IMR-90 (cell line): ENCODE measurements around the gene SLC6A13. TPM values are rescaled to one million over a fixed set of nuclear protein-coding genes. Genes with fewer than 3 reads are reported as not detected.

Experiments used
- ATAC-seq: fragments of 200-7000 bp; cut with Tn5 transposase; 2 replicates; pipeline ENCODE4 v1.9.1; 2020; ENCODE audit warnings: low read depth, mild to moderate bottlenecking, moderate library complexity
- BruUV-seq: library from RNA; stranded (reverse); fragments of 400-500 nt; replicated peaks from 2 replicates; lab custom pipeline; 2021; lab: Mats Ljungman, UMichigan
- CTCF ChIA-PET: fragments of 300-600 bp; formaldehyde crosslinking; extraction: SDS; loops from one replicate; lab custom pipeline; 2021; ENCODE audit warnings: antibody characterized with exemption; lab: Yijun Ruan, JAX
- POLR2A ChIA-PET: fragments of 300-600 bp; sonication (Branson Sonifier 250); formaldehyde crosslinking; loops from one replicate; lab custom pipeline; 2022; ENCODE audit warnings: antibody characterized with exemption; ENCODE audit not compliant: unreplicated experiment; lab: Charles Lee
- DNase-seq: peaks from one replicate; pipeline ENCODE4 v3.0.0; 2013
- H2AFZ ChIP-seq: replicated peaks from 2 replicates; pipeline ENCODE3; 2013; ENCODE audit warnings: low read length, mild to moderate bottlenecking; ENCODE audit not compliant: poor library complexity
- H2AK5ac ChIP-seq: 2 replicates; pipeline ENCODE4 v1.6.1; 2013; ENCODE audit warnings: low read depth, low read length, inconsistent platforms
- H2AK9ac ChIP-seq: replicated peaks from 2 replicates; pipeline ENCODE3; 2013; ENCODE audit warnings: mild to moderate bottlenecking, low read depth, low read length, moderate library complexity; ENCODE audit not compliant: poor library complexity
- H2BK120ac ChIP-seq: 2 replicates; pipeline ENCODE4 v1.6.1; 2013; ENCODE audit warnings: low read depth, low read length, inconsistent platforms
- H2BK15ac ChIP-seq: 3 replicates; pipeline ENCODE4 v1.6.1; 2013; ENCODE audit warnings: low read depth, low read length, inconsistent platforms
- H2BK20ac ChIP-seq: 2 replicates; pipeline ENCODE4 v1.6.1; 2013; ENCODE audit warnings: low read depth, mild to moderate bottlenecking, inconsistent platforms, low read length, moderate library complexity
- H2BK5ac ChIP-seq: 2 replicates; pipeline ENCODE4 v1.6.1; 2013; ENCODE audit warnings: mild to moderate bottlenecking, low read depth, low read length, inconsistent platforms; ENCODE audit not compliant: poor library complexity, severe bottlenecking
- H3K14ac ChIP-seq: replicated peaks from 2 replicates; pipeline ENCODE4 v1.6.1; 2013; ENCODE audit warnings: low read depth, low read length, inconsistent platforms
- H3K18ac ChIP-seq: 2 replicates; pipeline ENCODE4 v1.6.1; 2013; ENCODE audit warnings: low read depth, low read length, control low read depth
- H3K23ac ChIP-seq: 2 replicates; pipeline ENCODE4 v1.6.1; 2013; ENCODE audit warnings: low read depth, low read length, inconsistent platforms
- H3K27ac ChIP-seq: 2 replicates; pipeline ENCODE4 v1.5.1; 2013; ENCODE audit warnings: mild to moderate bottlenecking, control low read depth, low read length; ENCODE audit not compliant: insufficient read depth
- H3K27me3 ChIP-seq: 2 replicates; pipeline ENCODE4 v1.6.1; 2013; ENCODE audit warnings: low read length; ENCODE audit not compliant: control insufficient read depth, insufficient read depth
- H3K36me3 ChIP-seq: 2 replicates; pipeline ENCODE4 v1.6.1; 2013; ENCODE audit warnings: low read length, mixed read lengths; ENCODE audit not compliant: control insufficient read depth, insufficient read depth
- H3K4ac ChIP-seq: 2 replicates; pipeline ENCODE4 v1.6.1; 2013; ENCODE audit warnings: low read depth, low read length, inconsistent platforms
- H3K4me1 ChIP-seq: 2 replicates; pipeline ENCODE4 v1.6.1; 2013; ENCODE audit warnings: low read length, mixed read lengths; ENCODE audit not compliant: control insufficient read depth, insufficient read depth
- H3K4me2 ChIP-seq: 2 replicates; pipeline ENCODE4 v1.6.1; 2013; ENCODE audit warnings: low read depth, mild to moderate bottlenecking, control low read depth, low read length, moderate library complexity
- H3K4me3 ChIP-seq: 2 replicates; pipeline ENCODE4 v1.5.1; 2013; ENCODE audit warnings: low read depth, mild to moderate bottlenecking, control low read depth, low read length, moderate library complexity; ENCODE audit not compliant: insufficient read depth
- H3K56ac ChIP-seq: 2 replicates; pipeline ENCODE4 v1.6.1; 2013; ENCODE audit warnings: low read length, inconsistent platforms; ENCODE audit not compliant: insufficient read depth; ENCODE audit errors: extremely low read depth
- H3K79me1 ChIP-seq, 2 experiments: 2 replicates each; pipeline ENCODE4 v1.6.1; 2013; ENCODE audit warnings: low read length in 2 of 2, inconsistent platforms in 1 of 2, low read depth in 1 of 2
- H3K9ac ChIP-seq: 2 replicates; pipeline ENCODE4 v1.6.1; 2013; ENCODE audit warnings: low read depth, low read length, control low read depth
- H3K9me1 ChIP-seq: 2 replicates; pipeline ENCODE4 v1.6.1; 2013; ENCODE audit warnings: low read length, inconsistent platforms; ENCODE audit not compliant: insufficient read depth
- H3K9me3 ChIP-seq: 2 replicates; pipeline ENCODE4 v1.6.1; 2013; ENCODE audit warnings: low read length; ENCODE audit not compliant: control insufficient read depth, insufficient read depth
- H4K20me1 ChIP-seq: 2 replicates; pipeline ENCODE4 v1.6.1; 2013; ENCODE audit warnings: low read length, inconsistent platforms; ENCODE audit not compliant: insufficient read depth
- H4K5ac ChIP-seq: 2 replicates; pipeline ENCODE4 v1.6.1; 2013; ENCODE audit warnings: mild to moderate bottlenecking, low read depth, low read length, control low read depth
- H4K8ac ChIP-seq, 2 experiments: 2 replicates each; pipeline ENCODE4 v1.6.1; 2013; ENCODE audit warnings: low read depth in 2 of 2, low read length in 2 of 2, control low read depth in 1 of 2, inconsistent platforms in 1 of 2
- H4K91ac ChIP-seq: 2 replicates; pipeline ENCODE4 v1.6.1; 2013; ENCODE audit warnings: low read depth, low read length, inconsistent platforms; ENCODE audit not compliant: insufficient read depth
- BHLHE40 ChIP-seq: fragments of 150-350 bp; IDR thresholded peaks from 2 replicates; pipeline ENCODE4 v1.6.1; 2016; ENCODE audit warnings: mild to moderate bottlenecking, low read depth, low read length
- CEBPB ChIP-seq: IDR thresholded peaks from 2 replicates; pipeline ENCODE4 v1.6.1; 2012; ENCODE audit warnings: low read depth, low read length, improper control_type of control experiment
- CHD1 ChIP-seq: IDR thresholded peaks from 2 replicates; pipeline ENCODE4 v1.6.1; 2012; ENCODE audit warnings: low read depth, low read length, improper control_type of control experiment
- CTCF ChIP-seq: conservative IDR thresholded peaks from 2 replicates; pipeline ENCODE4 v1.5.1; 2012; ENCODE audit warnings: mild to moderate bottlenecking, low read depth, low read length, improper control_type of control experiment
- ELK1 ChIP-seq: fragments of 150-350 bp; IDR thresholded peaks from 2 replicates; pipeline ENCODE4 v1.6.1; 2016; ENCODE audit warnings: low read depth, mild to moderate bottlenecking, low read length, moderate library complexity, borderline replicate concordance
- FOS ChIP-seq: fragments of 150-350 bp; IDR thresholded peaks from 2 replicates; pipeline ENCODE4 v1.6.1; 2016; ENCODE audit warnings: low read depth, low read length
- MAFK ChIP-seq: IDR thresholded peaks from 2 replicates; pipeline ENCODE4 v1.6.1; 2012; ENCODE audit warnings: low read depth, low read length, improper control_type of control experiment
- MAZ ChIP-seq: IDR thresholded peaks from 2 replicates; pipeline ENCODE4 v1.6.1; 2012; ENCODE audit warnings: low read depth, mild to moderate bottlenecking, low read length, improper control_type of control experiment, moderate library complexity, borderline replicate concordance
- MXI1 ChIP-seq: IDR thresholded peaks from 2 replicates; pipeline ENCODE4 v1.6.1; 2012; ENCODE audit warnings: low read depth, mild to moderate bottlenecking, low read length, moderate library complexity, borderline replicate concordance
- NFE2L2 ChIP-seq: fragments of 150-350 bp; IDR thresholded peaks from 2 replicates; pipeline ENCODE4 v1.6.1; 2016; ENCODE audit warnings: low read depth, mild to moderate bottlenecking, low read length
- POLR2A ChIP-seq: IDR thresholded peaks from 2 replicates; pipeline ENCODE4 v1.6.1; 2012; ENCODE audit warnings: mild to moderate bottlenecking, low read depth, low read length
- RAD21 ChIP-seq: IDR thresholded peaks from 2 replicates; pipeline ENCODE4 v1.6.1; 2012; ENCODE audit warnings: low read length, improper control_type of control experiment
- RCOR1 ChIP-seq: IDR thresholded peaks from 2 replicates; pipeline ENCODE4 v1.6.1; 2012; ENCODE audit warnings: mild to moderate bottlenecking, low read length, improper control_type of control experiment; ENCODE audit not compliant: insufficient replicate concordance
- RFX5 ChIP-seq: IDR thresholded peaks from 2 replicates; pipeline ENCODE4 v1.8.0; 2012; ENCODE audit warnings: low read depth, mild to moderate bottlenecking, low read length, moderate library complexity
- SMC3 ChIP-seq: fragments of 150-350 bp; IDR thresholded peaks from 2 replicates; pipeline ENCODE4 v1.6.1; 2016; ENCODE audit warnings: low read depth, mild to moderate bottlenecking, antibody characterized with exemption, low read length, moderate library complexity
- USF2 ChIP-seq: fragments of 150-350 bp; IDR thresholded peaks from 2 replicates; pipeline ENCODE4 v1.6.1; 2017; ENCODE audit warnings: mild to moderate bottlenecking, antibody characterized with exemption, low read length, low read depth
- WGBS, 2 experiments: methylation state at CpG; one replicate each; pipeline versions ENCODE4 v1.1.5 to v1.1.7; 2013; ENCODE audit warnings: missing lambda C conversion rate in 2 of 2; ENCODE audit not compliant: insufficient read length in 1 of 2; ENCODE audit errors: extremely low coverage in 2 of 2; 5-methylcytosine and 5-hydroxymethylcytosine counted together
- dilution Hi-C: fragments of 300-500 bp; cut with HindIII; formaldehyde crosslinking; loops from one replicate; pipeline ENCODE4 v1.14.3; 2018; ENCODE audit warnings: low sequenced_read_pairs; ENCODE audit not compliant: unreplicated experiment
- in situ Hi-C: fragments of 300-500 bp; cut with MboI; formaldehyde crosslinking; loops from 3 replicates; pipeline ENCODE4 v1.14.3; 2019; ENCODE audit warnings: low sequenced_read_pairs, inconsistent platforms, mixed read lengths
- intact Hi-C: fragments of 100-400 bp; cut with micrococcal nuclease; formaldehyde crosslinking; loops from 2 replicates; pipeline ENCODE4 v1.10.0; 2022
- polyA plus RNA-seq, 3 experiments: library from polyadenylated mRNA; depleted of rRNA; stranded (reverse); fragments of >200 nt; gene quantifications; 2 replicates each; pipeline ENCODE4 v1.2.3, GENCODE V29; 2012; ENCODE audit warnings: low replicate concordance in 1 of 3
- total RNA-seq: library from RNA; depleted of rRNA; stranded (reverse); fragments of >200 nt; gene quantifications from 2 replicates; pipeline ENCODE4 v1.2.3, GENCODE V29; 2012

Gene SLC6A13
- total and polyA plus RNA-seq, 2 of the 4 experiments (the other 2 are of a cell fraction): under 0.01 to 0.10 TPM

- no peak overlapping the region for H3K27ac ChIP-seq
- H3K36me3 ChIP-seq: no peaks in the 10 kb centered on the region
- H3K18ac ChIP-seq: no peak overlapping the region
- ATAC-seq: no peak
- no peaks in the 10 kb centered on the region for H3K9me3 ChIP-seq
- no peak overlapping the region for H2BK5ac ChIP-seq
- H4K91ac ChIP-seq: no peak overlapping the region
- H2AFZ ChIP-seq: no peak overlapping the region
- no peaks in the 10 kb centered on the region for H3K9me1 ChIP-seq
- no peak overlapping the region for H3K4me3 ChIP-seq
- no peak for TF ChIP-seq MXI1
- no peak for TF ChIP-seq RFX5
- no peak for TF ChIP-seq SMC3
- TF ChIP-seq RAD21: no peak
- TF ChIP-seq NFE2L2: no peak
- TF ChIP-seq USF2: no peak
- TF ChIP-seq RCOR1: no peak
- TF ChIP-seq CHD1: no peak
- no peak for TF ChIP-seq BHLHE40
- no peak for TF ChIP-seq MAZ
- TF ChIP-seq ELK1: no peak
- TF ChIP-seq MAFK: no peak
- no peak for TF ChIP-seq POLR2A
- no peak for TF ChIP-seq CTCF
- TF ChIP-seq CEBPB: no peak
- no peak for TF ChIP-seq FOS
- H4K5ac ChIP-seq: no peak overlapping the region
- H3K9ac ChIP-seq: no peak overlapping the region
- CTCF ChIA-PET: interaction anchor here (0.6 kb wide), 1 partner anchor 138 kb away, joined by 4 read pairs; no protein-coding TSS in a partner anchor
- no peaks in the 10 kb centered on the region for H3K79me1 ChIP-seq
- in situ Hi-C loops: no loop called here
- peaks cover 2% of the 10 kb centered on the region; the same call in 1 of the 2 replicates for H3K4me1 ChIP-seq
- no peak overlapping the region for H3K14ac ChIP-seq
- H2BK120ac ChIP-seq: no peak overlapping the region
- H3K27me3 ChIP-seq: peaks cover 72% of the 10 kb centered on the region
- H2BK20ac ChIP-seq: no peak overlapping the region
- no peak overlapping the region for H3K23ac ChIP-seq
- no peak overlapping the region for H3K4ac ChIP-seq
- H2AK5ac ChIP-seq: no peak overlapping the region
- intact Hi-C loops: no loop called here
- dilution Hi-C loops: no loop called here
- no peak overlapping the region for H2BK15ac ChIP-seq
- no TSS peak for BruUV-seq
- H3K4me2 ChIP-seq: no peak overlapping the region
- no peak overlapping the region for H4K8ac ChIP-seq
- no peaks in the 10 kb centered on the region; the same call in 1 of the 2 replicates for H4K20me1 ChIP-seq
- WGBS, 2 experiments: 49% methylated on average over 8 of the region's 12 CpGs; no CpG with 5 or more reads in 1 of the 2 experiments
- H2AK9ac ChIP-seq: peak overlapping the region; percentile 24
- DNase-seq: no peak
- H3K56ac ChIP-seq: no peak overlapping the region
- POLR2A ChIA-PET: no interaction called here
These were observed 49.1 kb downstream of the SLC6A13 start for GRCh38 chr12:213527-213932.
